Mammary microvascular endothelial cell (primary cell): Measurements from ENCODE around the gene FGFR3. TPM values are rescaled to one million over a fixed set of nuclear protein-coding genes. Genes with fewer than 3 reads are reported as not detected.

Source experiments
- total RNA-seq: library from RNA; depleted of rRNA; stranded (reverse); fragments of >200 nt; gene quantifications from 2 replicates; pipeline ENCODE4 v1.2.3, GENCODE V29; 2015

Gene FGFR3
- 0.89 and 3.9 TPM in 2 replicates for total RNA-seq

GRCh38 chr4:1792832-1793495 lies at the start of gene FGFR3:
Gene FGFR3 (plus strand): TSS chr4:1793293. CDS start chr4:1793935, 642 bp downstream.

GRCh38 chr4:1856071-1856942 lies 63.2 kb downstream of the FGFR3 start, which contains the start of gene LETM1:
Gene LETM1 (minus strand): TSS chr4:1856156. CDS start chr4:1855950, 206 bp downstream.

Other genes with a start within 250 kb of the FGFR3 start
- 0.39 and 0.60 TPM in 2 replicates for gene FAM53A, start 109.0 kb upstream of the FGFR3 start, total RNA-seq
- gene SLBP, start 81.0 kb upstream of the FGFR3 start, total RNA-seq: 80.0 and 81.2 TPM in 2 replicates
- gene TMEM129, start 72.0 kb upstream of the FGFR3 start, total RNA-seq: 31.8 and 37.8 TPM in 2 replicates
- gene TACC3, start 71.8 kb upstream of the FGFR3 start, total RNA-seq: 57.1 and 78.8 TPM in 2 replicates
- gene LETM1, start 62.9 kb downstream of the FGFR3 start, total RNA-seq: 46.8 and 59.1 TPM in 2 replicates
- gene NSD2, start 78.1 kb downstream of the FGFR3 start, total RNA-seq: 65.7 and 78.3 TPM in 2 replicates
- 18.4 and 19.5 TPM in 2 replicates for gene NELFA, start 215.7 kb downstream of the FGFR3 start, total RNA-seq